K562 (cell line): ENCODE results near the gene NCAPG2. TPM values are rescaled to one million over a fixed set of nuclear protein-coding genes. Genes with fewer than 3 reads are reported as not detected.
A peak's percentile ranks its signal among the peaks of the same experiment; 100 is the strongest.

Experiments
- ATAC-seq: fragments of 200-7000 bp; cut with Tn5 transposase; 3 replicates; pipeline ENCODE4 v1.9.1; 2020; ENCODE audit warnings: moderate library complexity
- BruUV-seq: library from RNA; stranded (reverse); fragments of 400-500 nt; replicated peaks from 2 replicates; lab custom pipeline; 2021; lab: Mats Ljungman, UMichigan
- CTCF ChIA-PET: fragments of 300-600 bp; formaldehyde crosslinking; extraction: SDS; loops from one replicate; lab custom pipeline; 2021; ENCODE audit warnings: low intra/inter-chr PET ratio; lab: Yijun Ruan, JAX
- POLR2A ChIA-PET: fragments of 300-600, 350-650 bp; sonication (Branson Sonifier 250); formaldehyde crosslinking; extraction: SDS; loops from one replicate; lab custom pipeline; 2021; ENCODE audit warnings: antibody characterized with exemption, inconsistent platforms; lab: Yijun Ruan, JAX
- DNase-seq, 4 experiments: peaks; one replicate each; pipeline versions ENCODE4 v3.0.0 to v3.0.0-alpha.2; 2011 to 2018; ENCODE audit warnings: low spot score in 3 of 4, mixed read lengths in 3 of 4; ENCODE audit errors: extremely low read depth in 1 of 4
- FAIRE-seq: peaks from 2 replicates; lab custom pipeline; 2011; peaks lifted over from hg19 to GRCh38; lab: Jason Lieb, UNC
- H2AFZ ChIP-seq: 2 replicates; pipeline ENCODE4 v1.6.0; 2011; ENCODE audit warnings: low read depth, low read length, control low read depth, inconsistent platforms
- H3K27ac ChIP-seq: fragments of 200-600 bp; 3 replicates; pipeline ENCODE4 v1.8.0; 2011; ENCODE audit warnings: low read depth, mild to moderate bottlenecking, control low read depth, inconsistent platforms, low read length, moderate library complexity, mixed read lengths; ENCODE audit errors: extremely low read depth
- H3K27me3 ChIP-seq, 2 experiments: fragments of 300-600 bp in 1 of 2; 2 replicates in 1 of 2; 3 replicates in 1 of 2; pipeline versions ENCODE4 v1.6.0 to v1.8.0; 2011; ENCODE audit warnings: inconsistent platforms in 2 of 2, low read length in 2 of 2, mild to moderate bottlenecking in 1 of 2, mixed read lengths in 1 of 2, moderate library complexity in 1 of 2; ENCODE audit not compliant: control insufficient read depth in 2 of 2, insufficient read depth in 2 of 2
- H3K36me3 ChIP-seq: fragments of 300-600 bp; 3 replicates; pipeline ENCODE4 v1.8.0; 2011; ENCODE audit warnings: mild to moderate bottlenecking, low read length, inconsistent platforms; ENCODE audit not compliant: control insufficient read depth, insufficient read depth
- H3K4me1 ChIP-seq, 2 experiments: fragments of 200-600 bp in 1 of 2; replicated peaks in 1 of 2; 2 replicates in 1 of 2; 3 replicates in 1 of 2; pipeline versions ENCODE4 v1.5.1 to v1.8.0; 2011; ENCODE audit warnings: inconsistent platforms in 2 of 2, low read length in 2 of 2, mild to moderate bottlenecking in 1 of 2, mixed read lengths in 1 of 2, moderate library complexity in 1 of 2; ENCODE audit not compliant: control insufficient read depth in 2 of 2, insufficient read depth in 2 of 2
- H3K4me2 ChIP-seq: 2 replicates; pipeline ENCODE4 v1.6.1; 2011; ENCODE audit warnings: low read length, control low read depth, inconsistent platforms, mixed read lengths; ENCODE audit not compliant: insufficient read depth
- H3K4me3 ChIP-seq: fragments of 200-600 bp; sonication (generic), shearing (Covaris generic); 2 replicates; pipeline ENCODE4 v1.5.1; 2016; ENCODE audit warnings: control low read depth, inconsistent platforms
- H3K79me2 ChIP-seq: fragments of 200-600 bp; 3 replicates; pipeline ENCODE4 v1.8.0; 2011; ENCODE audit warnings: low read length, inconsistent platforms; ENCODE audit not compliant: control insufficient read depth, insufficient read depth
- H3K9ac ChIP-seq, 2 experiments: 2 replicates each; pipeline versions ENCODE4 v1.6.0 to v1.6.1; 2011; ENCODE audit warnings: low read depth in 2 of 2, low read length in 2 of 2, control low read depth in 1 of 2, inconsistent platforms in 1 of 2, mild to moderate bottlenecking in 1 of 2, mixed read lengths in 1 of 2; ENCODE audit not compliant: insufficient read depth in 1 of 2
- H3K9me1 ChIP-seq: one replicate; pipeline ENCODE4 v1.6.0; 2011; ENCODE audit warnings: inconsistent platforms, mild to moderate bottlenecking, low read length, moderate library complexity; ENCODE audit not compliant: control insufficient read depth, insufficient read depth
- H3K9me3 ChIP-seq: replicated peaks from 2 replicates; pipeline ENCODE4 v1.5.1; 2011; ENCODE audit warnings: low read depth, low read length, inconsistent platforms; ENCODE audit not compliant: control insufficient read depth, insufficient read depth
- H4K20me1 ChIP-seq: replicated peaks from 2 replicates; pipeline ENCODE4 v1.6.1; 2011; ENCODE audit warnings: low read length, inconsistent platforms, mixed read lengths; ENCODE audit not compliant: control insufficient read depth, insufficient read depth
- FOXM1 ChIP-seq, 2 experiments: fragments of 450-650 bp in 1 of 2; sonication (generic) in 1 of 2; formaldehyde crosslinking in 1 of 2; IDR thresholded peaks; 2 replicates each; pipeline versions ENCODE4 v1.6.1 to v1.9.0; 2017 to 2022; ENCODE audit warnings: low read depth in 2 of 2, mild to moderate bottlenecking in 2 of 2, missing genetic modification reagents in 1 of 2, moderate library complexity in 1 of 2
- GTF2F1 ChIP-seq: IDR thresholded peaks from 2 replicates; pipeline ENCODE4 v1.6.1; 2011; ENCODE audit warnings: low read depth, low read length, improper control_type of control experiment
- MAFK ChIP-seq: IDR thresholded peaks from 2 replicates; pipeline ENCODE4 v1.6.1; 2011; ENCODE audit warnings: low read length, improper control_type of control experiment
- SIRT6 ChIP-seq: IDR thresholded peaks from one replicate; pipeline ENCODE4 v1.6.1; 2012; ENCODE audit warnings: low read depth, mild to moderate bottlenecking, control low read depth, inconsistent platforms, low read length, moderate library complexity
- SOX6 ChIP-seq: fragments of 450-650 bp; IDR thresholded peaks from 2 replicates; pipeline ENCODE4 v1.6.1; 2014; ENCODE audit warnings: mild to moderate bottlenecking
- WGBS: fragments of 100-300 bp; shearing (Covaris generic); methylation state at CpG from one replicate; pipeline ENCODE4 v1.1.6; 2016; ENCODE audit warnings: low coverage, mixed read lengths; ENCODE audit not compliant: insufficient coverage; ENCODE audit errors: missing lambda C conversion rate; 5-methylcytosine and 5-hydroxymethylcytosine counted together
- in situ Hi-C: fragments of 300-500 bp; cut with MboI; formaldehyde crosslinking; loops from 4 replicates; pipeline ENCODE4 v1.15.0; 2018; ENCODE audit warnings: inconsistent platforms, mixed read lengths
- intact Hi-C: fragments of 100-400 bp; cut with micrococcal nuclease; formaldehyde crosslinking; loops from 2 replicates; pipeline ENCODE4 v1.14.2; 2022
- polyA plus RNA-seq, 8 experiments: library from polyadenylated mRNA; depleted of rRNA in 4 of 8; stranded (reverse) in 5 of 8; unstranded in 3 of 8; fragments of >200 nt; fragmentation: Nextera tagmentation in 2 of 8; fragmentation: Illumina TruSeq in 1 of 8; extraction: Ambion mirVana in 2 of 8; extraction: Trizol in 1 of 8; gene quantifications; 2 replicates each; pipeline versions ENCODE4 v1.2.1 to v1.2.3, GENCODE V29; 2011 to 2014; ENCODE audit warnings: inconsistent platforms in 1 of 8, missing spikeins in 1 of 8
- total RNA-seq, 7 experiments: library from RNA; depleted of rRNA in 6 of 7; stranded (reverse); fragments of >200 nt in 6 of 7; fragmentation: Illumina TruSeq in 2 of 7; extraction: Trizol in 2 of 7; gene quantifications; 2 replicates each; pipeline versions ENCODE4 v1.2.1 to v1.2.3, GENCODE V29; 2011 to 2021; ENCODE audit warnings: low replicate concordance in 1 of 7

Gene NCAPG2
- total and polyA plus RNA-seq, 9 of the 15 experiments (the other 6 are each of a cell fraction or from before 2014, with no cell fraction given): 21.5 to 127 (median 86.1) TPM

DNA sequence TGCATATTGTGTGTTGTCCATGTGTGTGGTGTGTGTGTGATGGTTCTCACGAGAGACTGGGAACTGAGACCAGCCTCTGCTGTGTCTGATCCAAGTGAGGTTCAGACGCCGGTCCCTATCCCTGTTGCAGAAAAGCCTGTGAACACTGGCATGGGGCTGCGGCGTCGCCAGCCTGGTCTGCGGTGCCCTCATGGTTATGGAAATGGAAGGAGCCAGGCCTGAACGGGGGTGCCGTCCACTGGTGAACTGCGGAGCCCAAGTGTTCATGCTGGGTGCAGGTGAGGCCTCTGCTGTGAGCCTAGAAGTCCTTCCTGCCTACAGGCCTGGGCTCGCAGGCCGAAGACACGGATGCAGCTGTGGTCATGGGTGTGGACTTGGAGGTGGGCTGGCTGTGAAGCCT, 18.7 kb upstream of the NCAPG2 start:
- no peaks in the 10 kb centered on the region for H3K36me3 ChIP-seq
- H3K9me3 ChIP-seq: no peaks in the 10 kb centered on the region
- intact Hi-C loops (no loop called here), in situ Hi-C loops (no loop called here)
- H4K20me1 ChIP-seq: no peaks in the 10 kb centered on the region
- no peak overlapping the region for H3K4me2 ChIP-seq
- H3K9me1 ChIP-seq: no peaks in the 10 kb centered on the region
- H3K9ac ChIP-seq: peak overlapping the region in 1 of 2 experiments; percentile 62; a peak in 1 of 4 replicates
- H3K79me2 ChIP-seq: no peaks in the 10 kb centered on the region
- ATAC-seq (peak; percentile 9; the same call in 1 of the 3 replicates), FAIRE-seq (no peak), DNase-seq (no peak)
- 71% methylated on average over 12 of the region's 13 CpGs for WGBS
- no peak overlapping the region for H3K27ac ChIP-seq
- ChIA-PET POLR2A (interaction anchor here (1.2 kb wide), 1 partner anchor 9 kb away, joined by 3 read pairs; no protein-coding TSS in a partner anchor), CTCF (no interaction called here)
- peaks cover 0 to 5% of the 10 kb centered on the region in 2 experiments; a peak in 1 of 5 replicates for H3K27me3 ChIP-seq
- BruUV-seq: no TSS peak
- TF ChIP-seq FOXM1 (IDR thresholded peaks at IDR 0.05; ENCODE audit: low read depth) (no peak), FOXM1 (CRISPR knock-in tag; IDR thresholded peaks at IDR 0.05; ENCODE audit: low read depth) (no peak), MAFK (no peak), SIRT6 (no peak), SOX6 (no peak), GTF2F1 (no peak)
- peaks cover 4 to 5% of the 10 kb centered on the region in 2 experiments; a peak in 4 of 5 replicates for H3K4me1 ChIP-seq
- H3K4me3 ChIP-seq: no peak overlapping the region
- H2AFZ ChIP-seq: 0 out of 2 replicates have a peak overlapping the region, but pooled peaks have one; percentile 0
